DND-41 (cell line): ENCODE measurements around the gene TBC1D5.

Source experiments
- EZH2 ChIP-seq: IDR thresholded peaks from 3 replicates; pipeline ENCODE4 v1.6.1; 2012; ENCODE audit warnings: borderline replicate concordance, low read depth, mild to moderate bottlenecking, moderate library complexity, low read length, inconsistent platforms; ENCODE audit not compliant: severe bottlenecking
- TF ChIP-seq, protein P1 (sequence below): IDR thresholded peaks from 2 replicates; pipeline ENCODE4 v1.5.1; 2012; ENCODE audit warnings: borderline replicate concordance, low read length, moderate library complexity, mild to moderate bottlenecking; ENCODE audit not compliant: poor library complexity, severe bottlenecking; ENCODE audit errors: extremely low read depth

DNA sequence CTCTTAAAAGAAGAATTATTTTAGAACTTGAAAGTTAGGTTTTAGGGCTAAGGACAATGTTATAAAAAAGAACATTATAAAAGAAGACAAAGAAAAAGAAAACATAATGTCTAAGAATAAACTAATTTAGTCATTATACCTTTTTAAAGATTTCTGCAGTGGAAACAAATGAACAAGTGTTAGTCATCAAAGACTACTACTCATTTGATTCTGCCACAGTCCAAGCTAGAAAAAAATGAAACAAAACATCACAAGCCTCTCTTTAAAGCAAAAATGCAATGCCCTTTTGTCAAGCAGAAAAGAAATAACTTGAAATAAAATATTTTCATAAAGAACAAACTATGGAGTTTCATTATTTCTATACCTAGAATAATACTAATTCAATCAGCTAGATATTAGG lies 102.0 kb downstream of the TBC1D5 start:
- TF ChIP-seq, protein P1, sequence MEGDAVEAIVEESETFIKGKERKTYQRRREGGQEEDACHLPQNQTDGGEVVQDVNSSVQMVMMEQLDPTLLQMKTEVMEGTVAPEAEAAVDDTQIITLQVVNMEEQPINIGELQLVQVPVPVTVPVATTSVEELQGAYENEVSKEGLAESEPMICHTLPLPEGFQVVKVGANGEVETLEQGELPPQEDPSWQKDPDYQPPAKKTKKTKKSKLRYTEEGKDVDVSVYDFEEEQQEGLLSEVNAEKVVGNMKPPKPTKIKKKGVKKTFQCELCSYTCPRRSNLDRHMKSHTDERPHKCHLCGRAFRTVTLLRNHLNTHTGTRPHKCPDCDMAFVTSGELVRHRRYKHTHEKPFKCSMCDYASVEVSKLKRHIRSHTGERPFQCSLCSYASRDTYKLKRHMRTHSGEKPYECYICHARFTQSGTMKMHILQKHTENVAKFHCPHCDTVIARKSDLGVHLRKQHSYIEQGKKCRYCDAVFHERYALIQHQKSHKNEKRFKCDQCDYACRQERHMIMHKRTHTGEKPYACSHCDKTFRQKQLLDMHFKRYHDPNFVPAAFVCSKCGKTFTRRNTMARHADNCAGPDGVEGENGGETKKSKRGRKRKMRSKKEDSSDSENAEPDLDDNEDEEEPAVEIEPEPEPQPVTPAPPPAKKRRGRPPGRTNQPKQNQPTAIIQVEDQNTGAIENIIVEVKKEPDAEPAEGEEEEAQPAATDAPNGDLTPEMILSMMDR, result no peak
- TF ChIP-seq EZH2, result no peak
